Activated CD4-positive, CD25-positive, alpha-beta regulatory T cell (primary cell): ENCODE measurements around the gene ARMC5.
"Not testable (repeated sequence)": the region's sequence is repeated elsewhere in the genome, so short reads cannot be mapped to it uniquely, and the experiment has no call there.

Experiments
- DNase-seq, 4 experiments: peaks; one replicate each; lab custom pipeline; 2025; lab: John Stamatoyannopoulos, UW

Gene ARMC5

GRCh38 chr16:31478956-31479355 lies 19.7 kb downstream of the ARMC5 start:
- DNase-seq = no peak

GRCh38 chr16:31479751-31480150 lies 20.4 kb downstream of the ARMC5 start:
- DNase-seq = no peak

- DNase-seq = no peak
These were observed 21.7 kb downstream of the ARMC5 start for GRCh38 chr16:31480851-31481536.

GRCh38 chr16:31483081-31483480 lies 23.8 kb downstream of the ARMC5 start, which contains the start of gene SLC5A2:
TSS of gene SLC5A2 (plus strand) at chr16:31483123. CDS start at chr16:31483137, 14 bp downstream.
- DNase-seq = no peak

- DNase-seq = not testable (repeated sequence)
These were observed 24.7 kb downstream of the ARMC5 start for GRCh38 chr16:31484048-31484447.

GRCh38 chr16:31484491-31485171 lies 25.3 kb downstream of the ARMC5 start:
- DNase-seq = no peak

- DNase-seq = no peak
These were observed 26.3 kb downstream of the ARMC5 start for GRCh38 chr16:31485571-31485970.

GRCh38 chr16:31486045-31486444 lies 26.7 kb downstream of the ARMC5 start:
- DNase-seq = no peak

GRCh38 chr16:31487071-31487719 lies 27.9 kb downstream of the ARMC5 start:
- DNase-seq = no peak

- peak; percentile 21 to 68 (median 53) for DNase-seq
These were observed 28.6 kb downstream of the ARMC5 start for GRCh38 chr16:31487720-31488467.

- DNase-seq = no peak
These were observed 29.4 kb downstream of the ARMC5 start for GRCh38 chr16:31488468-31489297.

- no peak for DNase-seq
These were observed 29.9 kb downstream of the ARMC5 start for GRCh38 chr16:31489298-31489564.

GRCh38 chr16:31489616-31490584 lies 30.6 kb downstream of the ARMC5 start:
- no peak for DNase-seq

GRCh38 chr16:31491778-31492418 lies 32.6 kb downstream of the ARMC5 start:
- no peak for DNase-seq

- DNase-seq = no peak
These were observed 34.3 kb downstream of the ARMC5 start for GRCh38 chr16:31493506-31494125.

- no peak for DNase-seq
These were observed 37.4 kb downstream of the ARMC5 start for GRCh38 chr16:31496670-31497069.

GRCh38 chr16:31498493-31498892 lies 39.2 kb downstream of the ARMC5 start:
- DNase-seq = no peak

GRCh38 chr16:31499928-31500327 lies 40.6 kb downstream of the ARMC5 start:
- DNase-seq = no peak

- no peak for DNase-seq
These were observed 42.1 kb downstream of the ARMC5 start for GRCh38 chr16:31501226-31501965.
